Liver (tissue), 9 donors: ENCODE measurements around the gene COL23A1. TPM values are rescaled to one million over a fixed set of nuclear protein-coding genes. Genes with fewer than 3 reads are reported as not detected.

ENCODE experiments used
- DNase-seq: peaks from one replicate; pipeline ENCODE4 v3.0.0-alpha.2; 2017; ENCODE audit warnings: low spot score
- H3K27ac ChIP-seq, 2 donors: one replicate each; pipeline ENCODE4 v1.7.0; 2013; ENCODE audit warnings: inconsistent platforms in 2 of 2, low read length in 2 of 2, control low read depth in 1 of 2, low read depth in 1 of 2, mild to moderate bottlenecking in 1 of 2
- H3K27me3 ChIP-seq, 4 donors: one replicate each; pipeline versions ENCODE4 v1.6.1 to v1.7.0; 2013; ENCODE audit warnings: low read length in 3 of 4, inconsistent platforms in 1 of 4, mild to moderate bottlenecking in 1 of 4, moderate library complexity in 1 of 4; ENCODE audit not compliant: control insufficient read depth in 4 of 4, insufficient read depth in 4 of 4
- H3K36me3 ChIP-seq, 4 donors: one replicate each; pipeline versions ENCODE4 v1.6.1 to v1.7.0; 2013; ENCODE audit warnings: low read length in 3 of 4, mild to moderate bottlenecking in 3 of 4, low read depth in 1 of 4, moderate library complexity in 1 of 4; ENCODE audit not compliant: control insufficient read depth in 4 of 4, insufficient read depth in 3 of 4
- H3K4me1 ChIP-seq, 4 donors: one replicate each; pipeline versions ENCODE4 v1.6.1 to v1.7.0; 2013; ENCODE audit warnings: low read length in 3 of 4, mild to moderate bottlenecking in 3 of 4, moderate library complexity in 1 of 4; ENCODE audit not compliant: control insufficient read depth in 4 of 4, insufficient read depth in 4 of 4
- H3K4me3 ChIP-seq, 3 donors: one replicate each; pipeline versions ENCODE4 v1.6.1 to v1.7.0; 2013; ENCODE audit warnings: low read length in 3 of 3, control low read depth in 1 of 3, low read depth in 1 of 3, mild to moderate bottlenecking in 1 of 3
- H3K9ac ChIP-seq, 2 donors: one replicate each; pipeline ENCODE4 v1.7.0; 2013; ENCODE audit warnings: low read length in 2 of 2, mild to moderate bottlenecking in 2 of 2, moderate library complexity in 2 of 2, control low read depth in 1 of 2, low read depth in 1 of 2
- H3K9me3 ChIP-seq, 4 donors: one replicate each; pipeline versions ENCODE4 v1.6.1 to v1.7.0; 2013; ENCODE audit warnings: low read length in 3 of 4; ENCODE audit not compliant: control insufficient read depth in 4 of 4
- ATF3 ChIP-seq: IDR thresholded peaks from 2 replicates; pipeline ENCODE4 v1.6.1; 2016; ENCODE audit warnings: antibody characterized with exemption
- CTCF ChIP-seq: fragments of 150-350 bp; IDR thresholded peaks from 2 replicates; pipeline ENCODE4 v1.5.1; 2017; ENCODE audit warnings: improper control_type of control experiment, low read depth, low read length; ENCODE audit not compliant: missing input control
- EGR1 ChIP-seq, 2 donors: IDR thresholded peaks; 2 replicates each; pipeline ENCODE4 v1.6.1; 2016 to 2018; ENCODE audit warnings: antibody characterized with exemption in 2 of 2, low read depth in 2 of 2
- FOXA1 ChIP-seq: IDR thresholded peaks from 2 replicates; pipeline ENCODE4 v1.6.1; 2016; ENCODE audit warnings: antibody characterized with exemption
- FOXA2 ChIP-seq: IDR thresholded peaks from 2 replicates; pipeline ENCODE4 v1.6.1; 2016; ENCODE audit warnings: antibody characterized with exemption
- GABPA ChIP-seq, 2 donors: IDR thresholded peaks in 1 of 2; conservative IDR thresholded peaks in 1 of 2; 2 replicates each; pipeline ENCODE4 v1.6.1; 2016; ENCODE audit warnings: antibody characterized with exemption in 2 of 2, mild to moderate bottlenecking in 1 of 2, moderate library complexity in 1 of 2
- HNF4A ChIP-seq, 2 donors: conservative IDR thresholded peaks; 2 replicates each; pipeline ENCODE4 v1.6.1; 2016; ENCODE audit warnings: antibody characterized with exemption in 2 of 2, mild to moderate bottlenecking in 2 of 2
- HNF4G ChIP-seq: IDR thresholded peaks from 2 replicates; pipeline ENCODE4 v1.6.1; 2016; ENCODE audit warnings: antibody characterized with exemption
- JUND ChIP-seq, 2 donors: IDR thresholded peaks; 2 replicates each; pipeline ENCODE4 v1.6.1; 2016; ENCODE audit warnings: antibody characterized with exemption in 2 of 2
- MAX ChIP-seq: IDR thresholded peaks from 2 replicates; pipeline ENCODE4 v1.6.1; 2016; ENCODE audit warnings: antibody characterized with exemption
- NR2F2 ChIP-seq: IDR thresholded peaks from 2 replicates; pipeline ENCODE4 v1.6.1; 2016; ENCODE audit warnings: antibody characterized with exemption
- RAD21 ChIP-seq, 2 donors: IDR thresholded peaks; 2 replicates each; pipeline ENCODE4 v1.6.1; 2016; ENCODE audit warnings: antibody characterized with exemption in 2 of 2, mild to moderate bottlenecking in 2 of 2
- RXRA ChIP-seq, 2 donors: IDR thresholded peaks; 2 replicates each; pipeline ENCODE4 v1.6.1; 2017 to 2018; ENCODE audit warnings: antibody characterized with exemption in 2 of 2, mild to moderate bottlenecking in 1 of 2
- SP1 ChIP-seq: IDR thresholded peaks from 2 replicates; pipeline ENCODE4 v1.6.1; 2018; ENCODE audit warnings: antibody characterized with exemption, mild to moderate bottlenecking
- TAF1 ChIP-seq: conservative IDR thresholded peaks from 2 replicates; pipeline ENCODE4 v1.6.1; 2016; ENCODE audit warnings: antibody characterized with exemption, mild to moderate bottlenecking
- YY1 ChIP-seq: IDR thresholded peaks from 2 replicates; pipeline ENCODE4 v1.6.1; 2016; ENCODE audit warnings: antibody characterized with exemption, mild to moderate bottlenecking
- WGBS: extraction: QIAGEN DNeasy Blood & Tissue Kit; methylation state at CpG from one replicate; pipeline ENCODE4 v1.1.7; 2013; 5-methylcytosine and 5-hydroxymethylcytosine counted together
- polyA plus RNA-seq, 2 donors: library from polyadenylated mRNA; stranded (reverse) in 1 of 2; unstranded in 1 of 2; fragments of 200-250 nt in 1 of 2; fragments of >200 nt in 1 of 2; fragmentation: Nextera tagmentation in 1 of 2; extraction: Ambion mirVana in 1 of 2; gene quantifications; one replicate each; pipeline versions ENCODE4 v1.2.1 to v1.2.3, GENCODE V29; 2013 to 2015
- total RNA-seq, 2 donors: library from RNA; depleted of rRNA; stranded (reverse); fragments of >200 nt; gene quantifications; one replicate each; pipeline ENCODE4 v1.2.3, GENCODE V29; 2014
- TF ChIP-seq, protein P1 (sequence below): IDR thresholded peaks from 2 replicates; pipeline ENCODE4 v1.6.1; 2016; ENCODE audit warnings: antibody characterized with exemption, mild to moderate bottlenecking
- TF ChIP-seq, protein P2 (sequence below): IDR thresholded peaks from 2 replicates; pipeline ENCODE4 v1.6.1; 2016; ENCODE audit warnings: antibody characterized with exemption
- donor health status: healthy.
- donor health status: healthy.
- donor health status: healthy.
- donor health status: healthy.
- donor health status: healthy.

The COL23A1 gene
- total and polyA plus RNA-seq, 4 donors, result 0.08 to 1.4 (median 0.27) TPM

GRCh38 chr5:178331491-178331996, 258.6 kb downstream of the COL23A1 start:
- no peak overlapping the region for H3K9ac ChIP-seq
- peaks cover 24 to 57% (median 49%) of the 10 kb centered on the region in 4 donors for H3K4me1 ChIP-seq
- H3K4me3 ChIP-seq, result peak overlapping the region in 1 of 3 donors; percentile 4
- peak overlapping the region; percentile 73 to 78 for H3K27ac ChIP-seq
- H3K36me3 ChIP-seq, result no peaks in the 10 kb centered on the region
- DNase-seq, result no peak
- H3K27me3 ChIP-seq, result no peaks in the 10 kb centered on the region
- WGBS, result 26% methylated on average over 15 of the region's 15 CpGs
- TF ChIP-seq ATF3 (no peak), CTCF (no peak), RAD21 (IDR thresholded peaks at IDR 0.05) (peak; percentile 40 to 59), NR2F2 (peak; percentile 45), HNF4A (conservative IDR thresholded peaks at IDR 0.05) (peak; percentile 77 to 90), YY1 (peak; percentile 75), GABPA (IDR thresholded peaks at IDR 0.05 in 1 of 2, conservative IDR thresholded peaks at IDR 0.05 in 1 of 2) (peak in 1 of 2 donors; percentile 55), FOXA2 (peak; percentile 69), JUND (IDR thresholded peaks at IDR 0.05) (peak; percentile 62 to 83), HNF4G (peak; percentile 37), FOXA1 (peak; percentile 18), RXRA (IDR thresholded peaks at IDR 0.05) (peak; percentile 86 to 92), SP1 (peak; percentile 85), MAX (peak; percentile 83), TAF1 (peak; percentile 53), EGR1 (IDR thresholded peaks at IDR 0.05; ENCODE audit: low read depth in 2 of 2) (peak in 1 of 2 donors; percentile 79)
- TF ChIP-seq, protein P1, sequence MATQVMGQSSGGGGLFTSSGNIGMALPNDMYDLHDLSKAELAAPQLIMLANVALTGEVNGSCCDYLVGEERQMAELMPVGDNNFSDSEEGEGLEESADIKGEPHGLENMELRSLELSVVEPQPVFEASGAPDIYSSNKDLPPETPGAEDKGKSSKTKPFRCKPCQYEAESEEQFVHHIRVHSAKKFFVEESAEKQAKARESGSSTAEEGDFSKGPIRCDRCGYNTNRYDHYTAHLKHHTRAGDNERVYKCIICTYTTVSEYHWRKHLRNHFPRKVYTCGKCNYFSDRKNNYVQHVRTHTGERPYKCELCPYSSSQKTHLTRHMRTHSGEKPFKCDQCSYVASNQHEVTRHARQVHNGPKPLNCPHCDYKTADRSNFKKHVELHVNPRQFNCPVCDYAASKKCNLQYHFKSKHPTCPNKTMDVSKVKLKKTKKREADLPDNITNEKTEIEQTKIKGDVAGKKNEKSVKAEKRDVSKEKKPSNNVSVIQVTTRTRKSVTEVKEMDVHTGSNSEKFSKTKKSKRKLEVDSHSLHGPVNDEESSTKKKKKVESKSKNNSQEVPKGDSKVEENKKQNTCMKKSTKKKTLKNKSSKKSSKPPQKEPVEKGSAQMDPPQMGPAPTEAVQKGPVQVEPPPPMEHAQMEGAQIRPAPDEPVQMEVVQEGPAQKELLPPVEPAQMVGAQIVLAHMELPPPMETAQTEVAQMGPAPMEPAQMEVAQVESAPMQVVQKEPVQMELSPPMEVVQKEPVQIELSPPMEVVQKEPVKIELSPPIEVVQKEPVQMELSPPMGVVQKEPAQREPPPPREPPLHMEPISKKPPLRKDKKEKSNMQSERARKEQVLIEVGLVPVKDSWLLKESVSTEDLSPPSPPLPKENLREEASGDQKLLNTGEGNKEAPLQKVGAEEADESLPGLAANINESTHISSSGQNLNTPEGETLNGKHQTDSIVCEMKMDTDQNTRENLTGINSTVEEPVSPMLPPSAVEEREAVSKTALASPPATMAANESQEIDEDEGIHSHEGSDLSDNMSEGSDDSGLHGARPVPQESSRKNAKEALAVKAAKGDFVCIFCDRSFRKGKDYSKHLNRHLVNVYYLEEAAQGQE, result peak; percentile 63
- TF ChIP-seq, protein P2, sequence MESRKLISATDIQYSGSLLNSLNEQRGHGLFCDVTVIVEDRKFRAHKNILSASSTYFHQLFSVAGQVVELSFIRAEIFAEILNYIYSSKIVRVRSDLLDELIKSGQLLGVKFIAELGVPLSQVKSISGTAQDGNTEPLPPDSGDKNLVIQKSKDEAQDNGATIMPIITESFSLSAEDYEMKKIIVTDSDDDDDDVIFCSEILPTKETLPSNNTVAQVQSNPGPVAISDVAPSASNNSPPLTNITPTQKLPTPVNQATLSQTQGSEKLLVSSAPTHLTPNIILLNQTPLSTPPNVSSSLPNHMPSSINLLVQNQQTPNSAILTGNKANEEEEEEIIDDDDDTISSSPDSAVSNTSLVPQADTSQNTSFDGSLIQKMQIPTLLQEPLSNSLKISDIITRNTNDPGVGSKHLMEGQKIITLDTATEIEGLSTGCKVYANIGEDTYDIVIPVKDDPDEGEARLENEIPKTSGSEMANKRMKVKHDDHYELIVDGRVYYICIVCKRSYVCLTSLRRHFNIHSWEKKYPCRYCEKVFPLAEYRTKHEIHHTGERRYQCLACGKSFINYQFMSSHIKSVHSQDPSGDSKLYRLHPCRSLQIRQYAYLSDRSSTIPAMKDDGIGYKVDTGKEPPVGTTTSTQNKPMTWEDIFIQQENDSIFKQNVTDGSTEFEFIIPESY, result peak; percentile 78
- H3K9me3 ChIP-seq, result no peaks in the 10 kb centered on the region
